HG03575 (cell line): ENCODE data around the gene ITPR2.

ENCODE experiments used
- ATAC-seq: cut with Tn5 transposase; IDR thresholded peaks from one replicate; pipeline ENCODE4 v1.9.1; 2021; ENCODE audit not compliant: unreplicated experiment, insufficient number of reproducible peaks, low FRiP score; ENCODE audit errors: extremely low read depth

Gene ITPR2

GRCh38 chr12:26378711-26379110 is 454.3 kb downstream of the ITPR2 start:
- ATAC-seq = no peak

DNA sequence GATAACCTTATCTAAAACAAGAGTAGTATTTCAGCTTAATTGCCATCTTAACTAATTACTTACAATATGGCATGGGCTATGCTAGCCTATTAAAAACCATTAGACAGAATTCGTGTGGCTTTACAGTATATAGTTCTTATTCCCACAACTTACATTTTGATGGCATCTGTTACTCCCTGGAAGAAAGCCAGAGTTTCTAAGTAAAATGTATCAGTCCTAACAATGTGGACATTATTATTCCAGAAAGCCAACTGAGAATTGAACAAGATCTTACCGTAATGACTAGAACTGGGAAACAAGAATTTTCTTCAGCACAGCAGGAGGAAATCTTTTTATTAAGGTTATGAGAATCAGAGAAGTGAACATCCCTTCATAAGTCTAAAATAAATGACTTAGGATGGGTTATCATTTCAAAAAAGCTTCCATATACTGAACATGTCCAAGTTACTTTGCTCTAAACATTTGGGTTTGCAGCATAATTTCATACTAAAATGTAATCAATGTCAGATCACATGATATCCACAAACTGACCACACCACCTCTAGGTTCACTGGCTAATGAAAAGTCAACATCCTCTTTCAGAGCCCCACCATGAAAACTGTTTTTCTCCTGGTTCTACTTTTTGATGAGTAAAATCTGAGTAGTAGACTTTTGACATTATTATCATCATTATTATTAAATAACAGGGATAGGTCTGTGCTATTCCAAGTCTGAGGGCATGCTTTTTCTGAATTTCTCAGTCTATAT is 457.9 kb downstream of the ITPR2 start:
- no peak for ATAC-seq

GRCh38 chr12:26373606-26374495 is 459.1 kb downstream of the ITPR2 start:
- ATAC-seq = no peak

GRCh38 chr12:26372866-26373265 is 460.1 kb downstream of the ITPR2 start:
- ATAC-seq = no peak

DNA sequence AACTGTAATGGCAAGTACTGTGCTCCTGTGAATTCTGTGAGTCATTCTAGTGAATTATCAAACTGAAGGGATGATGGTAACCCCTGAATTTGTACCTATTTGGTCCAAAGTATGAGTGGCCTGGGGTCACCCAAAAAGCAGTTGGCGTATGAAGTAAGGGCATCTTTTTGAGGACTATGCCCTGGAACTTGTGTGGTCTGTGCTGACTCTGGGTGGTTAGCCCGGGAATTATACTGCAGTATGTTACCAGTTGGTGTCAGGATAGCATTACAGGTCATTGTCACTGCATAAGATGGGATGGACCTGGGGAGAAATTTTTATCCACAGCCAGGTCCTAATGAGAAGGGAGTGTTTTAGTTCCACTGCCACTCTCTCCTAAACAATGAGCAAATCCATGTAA is 462.9 kb downstream of the ITPR2 start:
- ATAC-seq = no peak

DNA sequence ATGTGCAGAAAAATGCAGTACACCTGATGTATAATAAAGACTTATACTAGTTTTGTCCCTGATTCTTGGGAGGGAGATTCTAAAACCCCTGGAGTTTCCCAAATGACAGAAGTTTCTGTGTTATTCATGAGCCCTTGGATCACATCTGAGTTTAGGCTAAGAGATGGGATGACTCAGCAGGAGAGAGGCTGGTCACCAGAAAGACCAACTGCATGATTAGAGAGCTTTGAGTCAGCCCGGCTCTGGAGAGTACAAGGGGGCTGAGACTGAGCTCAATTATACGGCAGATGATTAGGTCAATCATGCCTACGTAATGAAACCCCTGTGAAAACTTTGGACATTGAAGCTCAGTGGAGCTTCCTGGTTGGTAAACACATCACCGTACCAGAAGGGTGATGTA is 463.4 kb downstream of the ITPR2 start:
- ATAC-seq = no peak

- ATAC-seq = no peak
Measured at GRCh38 chr12:26367991-26368730, 464.8 kb downstream of the ITPR2 start.

GRCh38 chr12:26361964-26362363 is 471.0 kb downstream of the ITPR2 start:
- no peak for ATAC-seq

- ATAC-seq = no peak
Measured at GRCh38 chr12:26360062-26360461, 472.9 kb downstream of the ITPR2 start.

- ATAC-seq = no peak
Measured at GRCh38 chr12:26359576-26359975, 473.4 kb downstream of the ITPR2 start.

DNA sequence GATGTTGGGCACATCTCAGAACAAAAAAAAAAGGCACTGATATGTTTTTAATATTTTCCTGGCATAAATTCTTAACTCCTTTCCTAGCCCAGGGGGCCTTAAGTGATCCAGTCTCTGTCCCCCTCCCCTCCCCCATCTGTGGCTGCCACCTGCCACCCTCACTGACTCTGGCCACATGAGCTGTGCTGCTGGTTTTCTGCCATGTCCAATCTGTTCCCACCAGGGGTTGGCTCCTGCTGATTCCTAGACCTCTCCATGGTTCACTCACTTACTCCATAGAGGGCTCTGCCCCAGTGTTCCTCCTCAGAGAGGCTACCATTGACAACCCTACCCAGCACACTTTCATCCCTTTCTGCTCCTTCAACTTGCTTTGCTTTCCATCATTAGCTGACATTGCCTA is 474.3 kb downstream of the ITPR2 start:
- no peak for ATAC-seq

- no peak for ATAC-seq
Measured at GRCh38 chr12:26347300-26347699, 485.7 kb downstream of the ITPR2 start.

DNA sequence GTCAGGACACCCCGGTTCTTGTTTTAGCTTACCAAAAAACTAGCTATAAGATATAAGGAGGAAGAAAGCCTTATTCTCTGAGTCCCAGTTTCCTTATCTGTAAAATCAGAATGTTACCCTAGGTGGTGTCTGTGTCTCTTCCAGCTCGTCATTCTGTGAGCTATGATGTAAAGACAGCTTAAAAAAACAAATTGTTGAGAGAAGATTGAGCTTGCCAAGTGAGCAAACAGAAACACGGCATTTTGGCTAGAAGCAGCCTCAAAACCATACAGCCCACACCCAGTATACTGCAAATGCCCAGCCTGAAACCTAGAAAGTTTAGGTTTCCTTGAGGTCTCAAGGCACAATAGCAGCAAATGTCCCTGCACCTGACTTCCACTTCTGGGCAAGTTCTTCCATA is 486.3 kb downstream of the ITPR2 start:
- no peak for ATAC-seq

DNA sequence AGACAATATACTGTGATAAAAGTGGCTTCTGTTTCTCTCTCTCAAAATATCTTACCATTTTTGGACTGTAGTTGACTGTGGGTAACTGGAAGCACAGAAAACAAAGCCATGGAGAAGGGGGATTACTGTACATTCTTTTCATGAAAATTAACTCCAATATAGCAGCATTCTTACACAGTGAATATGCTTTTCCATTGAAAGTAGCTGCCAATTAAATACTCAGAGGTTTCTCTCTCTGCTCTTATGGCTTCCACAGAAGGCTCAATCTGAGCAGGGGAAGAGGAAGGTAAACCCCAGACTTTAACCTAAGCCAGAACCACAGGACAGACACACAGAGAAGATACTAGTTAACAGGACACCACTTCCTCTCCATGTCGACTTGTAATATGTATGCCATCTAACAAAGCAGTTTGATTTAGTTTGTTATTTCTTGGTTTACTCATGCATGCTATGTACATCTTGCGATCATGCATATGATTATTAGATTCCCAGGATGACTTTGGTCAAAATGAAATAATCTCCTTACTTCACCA is 487.5 kb downstream of the ITPR2 start:
- ATAC-seq = no peak

- no peak for ATAC-seq
Measured at GRCh38 chr12:26341491-26341890, 491.5 kb downstream of the ITPR2 start.

DNA sequence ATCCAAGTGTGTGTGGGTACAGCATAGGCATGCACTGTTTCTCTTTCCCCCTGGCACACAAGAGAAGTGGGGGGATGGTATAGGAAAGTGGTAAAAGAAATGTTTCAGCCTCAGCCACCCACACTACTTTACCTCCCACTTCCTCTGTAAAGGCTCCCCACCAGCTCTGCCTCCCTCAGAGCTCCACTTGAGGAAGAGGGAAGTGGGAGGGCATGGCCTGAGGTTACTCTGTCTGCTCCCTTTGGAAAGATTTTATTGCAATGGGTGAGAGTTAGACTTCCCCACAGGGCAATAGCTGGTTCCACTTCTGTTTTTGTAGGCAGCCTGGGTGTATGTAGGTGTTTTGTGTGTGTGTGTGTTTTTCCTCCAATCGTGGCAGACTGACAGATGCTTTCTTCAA is 492.3 kb downstream of the ITPR2 start:
- ATAC-seq = peak; percentile 78

- ATAC-seq = no peak
Measured at GRCh38 chr12:26339976-26340375, 493.0 kb downstream of the ITPR2 start.

GRCh38 chr12:26338586-26339572 is 494.1 kb downstream of the ITPR2 start:
- ATAC-seq = no peak
